ENCODE data around the gene KRTAP25-1.

Gene KRTAP25-1

GRCh38 chr21:30251781-30252180 is 37.5 kb downstream of the KRTAP25-1 start:
- Histone ChIP-seq H3K27me3 (replicated peaks; ENCODE audit: control insufficient read depth, insufficient read depth, low read length) (no peaks in the 10 kb centered on the region), H3K36me3 (ENCODE audit: control insufficient read depth, insufficient read depth, low read length) (no peaks in the 10 kb centered on the region), H3K4me3 (replicated peaks; ENCODE audit: low read depth, low read length) (no peak overlapping the region)
- no peak for TF ChIP-seq CTCF (IDR thresholded peaks at IDR 0.05; ENCODE audit: insufficient read depth, low read length, poor library complexity, severe bottlenecking)
- DNase-seq (ENCODE audit: extremely low read depth, insufficient read length), result no peak

GRCh38 chr21:30249936-30250335 is 39.4 kb downstream of the KRTAP25-1 start:
- no peak overlapping the region for H3K4me3 ChIP-seq (replicated peaks; ENCODE audit: low read depth, low read length)
- no peak for TF ChIP-seq CTCF (IDR thresholded peaks at IDR 0.05; ENCODE audit: insufficient read depth, low read length, poor library complexity, severe bottlenecking)
- no peaks in the 10 kb centered on the region for H3K36me3 ChIP-seq (ENCODE audit: control insufficient read depth, insufficient read depth, low read length)
- no peaks in the 10 kb centered on the region for H3K27me3 ChIP-seq (replicated peaks; ENCODE audit: control insufficient read depth, insufficient read depth, low read length)
- DNase-seq (ENCODE audit: extremely low read depth, insufficient read length), result no peak

- H3K27me3 ChIP-seq (replicated peaks; ENCODE audit: control insufficient read depth, insufficient read depth, low read length), result no peaks in the 10 kb centered on the region
- no peak overlapping the region for H3K4me3 ChIP-seq (replicated peaks; ENCODE audit: low read depth, low read length)
- DNase-seq (ENCODE audit: extremely low read depth, insufficient read length), result no peak
- H3K36me3 ChIP-seq (ENCODE audit: control insufficient read depth, insufficient read depth, low read length), result no peaks in the 10 kb centered on the region
- TF ChIP-seq CTCF (IDR thresholded peaks at IDR 0.05; ENCODE audit: insufficient read depth, low read length, poor library complexity, severe bottlenecking), result no peak
Observed at GRCh38 chr21:30248844-30249243, 40.5 kb downstream of the KRTAP25-1 start.

- DNase-seq (ENCODE audit: extremely low read depth, insufficient read length), result no peak
- Histone ChIP-seq H3K4me3 (replicated peaks; ENCODE audit: low read depth, low read length) (no peak overlapping the region), H3K36me3 (ENCODE audit: control insufficient read depth, insufficient read depth, low read length) (no peaks in the 10 kb centered on the region), H3K27me3 (replicated peaks; ENCODE audit: control insufficient read depth, insufficient read depth, low read length) (no peaks in the 10 kb centered on the region)
- TF ChIP-seq CTCF (IDR thresholded peaks at IDR 0.05; ENCODE audit: insufficient read depth, low read length, poor library complexity, severe bottlenecking), result no peak
Observed at GRCh38 chr21:30245061-30245460, 44.3 kb downstream of the KRTAP25-1 start.

GRCh38 chr21:30243691-30244090 is 45.6 kb downstream of the KRTAP25-1 start:
- TF ChIP-seq CTCF (IDR thresholded peaks at IDR 0.05; ENCODE audit: insufficient read depth, low read length, poor library complexity, severe bottlenecking), result no peak
- no peak for DNase-seq (ENCODE audit: extremely low read depth, insufficient read length)
- Histone ChIP-seq H3K27me3 (replicated peaks; ENCODE audit: control insufficient read depth, insufficient read depth, low read length) (no peaks in the 10 kb centered on the region), H3K36me3 (ENCODE audit: control insufficient read depth, insufficient read depth, low read length) (no peaks in the 10 kb centered on the region), H3K4me3 (replicated peaks; ENCODE audit: low read depth, low read length) (no peak overlapping the region)

- H3K27me3 ChIP-seq (replicated peaks; ENCODE audit: control insufficient read depth, insufficient read depth, low read length), result no peaks in the 10 kb centered on the region
- TF ChIP-seq CTCF (IDR thresholded peaks at IDR 0.05; ENCODE audit: insufficient read depth, low read length, poor library complexity, severe bottlenecking), result no peak
- no peak for DNase-seq (ENCODE audit: extremely low read depth, insufficient read length)
- no peaks in the 10 kb centered on the region for H3K36me3 ChIP-seq (ENCODE audit: control insufficient read depth, insufficient read depth, low read length)
- no peak overlapping the region for H3K4me3 ChIP-seq (replicated peaks; ENCODE audit: low read depth, low read length)
Observed at GRCh38 chr21:30240661-30241060, 48.7 kb downstream of the KRTAP25-1 start.

Measured in GM06990 (cell line).